Measurements from ENCODE around the gene GHSR.

- no peak for TF ChIP-seq CTCF (optimal IDR thresholded peaks at IDR 0.05 in 1 of 3, IDR thresholded peaks at IDR 0.05 in 1 of 3, conservative IDR thresholded peaks at IDR 0.05 in 1 of 3; ENCODE audit: extremely low read depth in 1 of 3, insufficient read depth in 2 of 3, low read length in 3 of 3)
- no peak for TF ChIP-seq EZH2 (IDR thresholded peaks at IDR 0.05; ENCODE audit: low read length)
Observed at GRCh38 chr3:172475703-172476102, 27.4 kb upstream of the GHSR start.

Measured in keratinocyte (primary cell).